Measurements from ENCODE around the gene DENND11.

DENND11 gene

GRCh38 chr7:141702047-141702567 is at the start of gene DENND11:
Gene DENND11, minus strand, starts transcription at chr7:141702166. Its CDS starts 13 bp downstream, at chr7:141702153.
- DNase-seq = peak; percentile 26

- DNase-seq = no peak
These were observed 46.4 kb upstream of the DENND11 start for GRCh38 chr7:141748396-141748795.

GRCh38 chr7:141744131-141744530 is 42.2 kb upstream of the DENND11 start:
- no peak for DNase-seq

- DNase-seq = no peak
These were observed 40.3 kb upstream of the DENND11 start for GRCh38 chr7:141742229-141742628.

GRCh38 chr7:141739250-141739649 is 37.3 kb upstream of the DENND11 start:
- no peak for DNase-seq

GRCh38 chr7:141738592-141739013 is 36.6 kb upstream of the DENND11 start:
- no peak for DNase-seq

GRCh38 chr7:141737836-141738591 is 36.0 kb upstream of the DENND11 start, which contains the start of gene SSBP1:
Gene SSBP1, plus strand, starts transcription at chr7:141738358. Its CDS starts 809 bp downstream, at chr7:141739167.
- peak; percentile 85 for DNase-seq

- DNase-seq = no peak
These were observed 35.3 kb upstream of the DENND11 start for GRCh38 chr7:141737118-141737835.

- DNase-seq = no peak
These were observed 29.6 kb upstream of the DENND11 start for GRCh38 chr7:141731476-141732149.

- no peak for DNase-seq
These were observed 27.1 kb upstream of the DENND11 start for GRCh38 chr7:141729020-141729419.

- no peak for DNase-seq
These were observed 20.6 kb upstream of the DENND11 start for GRCh38 chr7:141722529-141722928.

- no peak for DNase-seq
These were observed 15.5 kb upstream of the DENND11 start for GRCh38 chr7:141717450-141717849.

GRCh38 chr7:141715794-141716689 is 14.1 kb upstream of the DENND11 start:
- DNase-seq = no peak

- DNase-seq = no peak
These were observed 13.1 kb upstream of the DENND11 start for GRCh38 chr7:141715018-141715417.

GRCh38 chr7:141714571-141714970 is 12.6 kb upstream of the DENND11 start:
- no peak for DNase-seq

- DNase-seq = no peak
These were observed 11.9 kb upstream of the DENND11 start for GRCh38 chr7:141713890-141714289.

- no peak for DNase-seq
These were observed 10.8 kb upstream of the DENND11 start for GRCh38 chr7:141712603-141713255.

GRCh38 chr7:141710301-141710700 is 8.3 kb upstream of the DENND11 start:
- no peak for DNase-seq

- no peak for DNase-seq
These were observed 7.8 kb upstream of the DENND11 start for GRCh38 chr7:141709749-141710148.

- DNase-seq = no peak
These were observed 7.4 kb upstream of the DENND11 start for GRCh38 chr7:141709318-141709717.

- DNase-seq = no peak
These were observed 6.4 kb upstream of the DENND11 start, which contains the start of gene WEE2 for GRCh38 chr7:141708351-141708750. Gene WEE2, plus strand, starts transcription at chr7:141708353. Its CDS starts 406 bp downstream, at chr7:141708759.

All from activated T-cell treated with anti-CD3 and anti-CD28 coated beads for 4 hours (primary cell).